Skeletal muscle cell (primary cell): ENCODE measurements around the gene MAP3K15.
A peak's percentile ranks its signal among the peaks of the same experiment; 100 is the strongest.
"Not testable (repeated sequence)": the region's sequence is repeated elsewhere in the genome, so short reads cannot be mapped to it uniquely, and the experiment has no call there.

Source experiments
- DNase-seq: peaks from one replicate; pipeline ENCODE4 v3.0.0-alpha.2; 2010; ENCODE audit warnings: low read depth
- H3K4me3 ChIP-seq: 2 replicates; pipeline ENCODE4 v1.5.1; 2011; ENCODE audit warnings: low read depth, mild to moderate bottlenecking, control low read depth, low read length, moderate library complexity

The MAP3K15 gene

GRCh38 chrX:19540076-19540475 is 24.8 kb upstream of the MAP3K15 start:
- no peak overlapping the region for H3K4me3 ChIP-seq
- DNase-seq, result no peak

GRCh38 chrX:19539665-19540064 is 24.4 kb upstream of the MAP3K15 start:
- no peak for DNase-seq
- no peak overlapping the region for H3K4me3 ChIP-seq

- DNase-seq, result peak; percentile 1
Observed at GRCh38 chrX:19535476-19535875, 20.2 kb upstream of the MAP3K15 start.

GRCh38 chrX:19532709-19533108 is 17.4 kb upstream of the MAP3K15 start:
- DNase-seq, result no peak
- H3K4me3 ChIP-seq, result no peak overlapping the region

More at GRCh38 chrX:19535476-19535875, 20.2 kb upstream of the MAP3K15 start:
- H3K4me3 ChIP-seq, result no peak overlapping the region

- DNase-seq, result no peak
- no peak overlapping the region for H3K4me3 ChIP-seq
Observed at GRCh38 chrX:19517965-19518364, 2.7 kb upstream of the MAP3K15 start.

GRCh38 chrX:19515615-19516105 is 352 bp upstream of the MAP3K15 start:
- H3K4me3 ChIP-seq, result no peak overlapping the region
- DNase-seq, result no peak

- no peak for DNase-seq
Observed at GRCh38 chrX:19513383-19513782, 1.9 kb downstream of the MAP3K15 start.

GRCh38 chrX:19512961-19513360 is 2.3 kb downstream of the MAP3K15 start:
- no peak for DNase-seq
- H3K4me3 ChIP-seq, result no peak overlapping the region

More at GRCh38 chrX:19513383-19513782, 1.9 kb downstream of the MAP3K15 start:
- no peak overlapping the region for H3K4me3 ChIP-seq

- DNase-seq, result no peak
- no peak overlapping the region for H3K4me3 ChIP-seq
Observed at GRCh38 chrX:19512359-19512758, 2.9 kb downstream of the MAP3K15 start.

- not testable (repeated sequence) for DNase-seq, H3K4me3 ChIP-seq
Observed at GRCh38 chrX:19511796-19512195, 3.5 kb downstream of the MAP3K15 start.

GRCh38 chrX:19496711-19497110 is 18.6 kb downstream of the MAP3K15 start:
- H3K4me3 ChIP-seq, result no peak overlapping the region

GRCh38 chrX:19487520-19488200 is 27.6 kb downstream of the MAP3K15 start:
- DNase-seq, result no peak
- no peak overlapping the region for H3K4me3 ChIP-seq

More at GRCh38 chrX:19496711-19497110, 18.6 kb downstream of the MAP3K15 start:
- DNase-seq, result no peak

GRCh38 chrX:19479458-19479857 is 35.9 kb downstream of the MAP3K15 start:
- H3K4me3 ChIP-seq, result no peak overlapping the region
- DNase-seq, result no peak

GRCh38 chrX:19468383-19468782 is 46.9 kb downstream of the MAP3K15 start:
- H3K4me3 ChIP-seq, DNase-seq: not testable (repeated sequence)

- DNase-seq, result no peak
- no peak overlapping the region for H3K4me3 ChIP-seq
Observed at GRCh38 chrX:19462879-19463278, 52.4 kb downstream of the MAP3K15 start.

GRCh38 chrX:19462231-19462630 is 53.1 kb downstream of the MAP3K15 start:
- no peak for DNase-seq
- H3K4me3 ChIP-seq, result no peak overlapping the region

- H3K4me3 ChIP-seq, result no peak overlapping the region
- no peak for DNase-seq
Observed at GRCh38 chrX:19457662-19458061, 57.6 kb downstream of the MAP3K15 start.

- no peak for DNase-seq
- H3K4me3 ChIP-seq, result no peak overlapping the region
Observed at GRCh38 chrX:19448077-19448476, 67.2 kb downstream of the MAP3K15 start.

- H3K4me3 ChIP-seq, result no peak overlapping the region
- DNase-seq, result no peak
Observed at GRCh38 chrX:19446397-19446796, 68.9 kb downstream of the MAP3K15 start.

GRCh38 chrX:19445772-19446171 is 69.5 kb downstream of the MAP3K15 start:
- DNase-seq, H3K4me3 ChIP-seq: not testable (repeated sequence)

GRCh38 chrX:19443869-19444526 is 71.3 kb downstream of the MAP3K15 start:
- no peak overlapping the region for H3K4me3 ChIP-seq
- DNase-seq, result no peak
